Measurements from ENCODE around the gene CACNA2D2.

The CACNA2D2 gene

DNA sequence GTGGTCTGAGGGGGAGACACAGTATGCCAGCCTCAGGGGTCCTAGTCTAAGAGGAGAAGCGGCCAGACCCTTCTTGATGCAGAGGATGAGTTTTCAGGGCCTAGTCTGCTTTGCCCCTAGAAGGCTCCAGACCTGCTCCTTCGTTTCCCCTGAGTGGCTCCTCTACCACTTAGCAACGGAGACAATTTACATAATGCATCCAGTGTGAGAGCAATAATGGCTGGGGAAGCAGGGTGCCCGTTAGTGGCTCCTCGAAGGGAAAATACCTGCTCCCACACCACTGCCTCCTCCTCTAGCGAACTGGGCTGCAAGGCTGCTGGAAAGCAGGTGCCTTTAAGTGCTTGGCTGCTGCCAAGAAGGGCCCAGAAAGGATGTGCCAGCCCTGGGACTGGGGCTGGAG is 38.9 kb downstream of the CACNA2D2 start:
- no peak overlapping the region for H3K4me3 ChIP-seq (ENCODE audit: low read length)
- TF ChIP-seq, protein P1, sequence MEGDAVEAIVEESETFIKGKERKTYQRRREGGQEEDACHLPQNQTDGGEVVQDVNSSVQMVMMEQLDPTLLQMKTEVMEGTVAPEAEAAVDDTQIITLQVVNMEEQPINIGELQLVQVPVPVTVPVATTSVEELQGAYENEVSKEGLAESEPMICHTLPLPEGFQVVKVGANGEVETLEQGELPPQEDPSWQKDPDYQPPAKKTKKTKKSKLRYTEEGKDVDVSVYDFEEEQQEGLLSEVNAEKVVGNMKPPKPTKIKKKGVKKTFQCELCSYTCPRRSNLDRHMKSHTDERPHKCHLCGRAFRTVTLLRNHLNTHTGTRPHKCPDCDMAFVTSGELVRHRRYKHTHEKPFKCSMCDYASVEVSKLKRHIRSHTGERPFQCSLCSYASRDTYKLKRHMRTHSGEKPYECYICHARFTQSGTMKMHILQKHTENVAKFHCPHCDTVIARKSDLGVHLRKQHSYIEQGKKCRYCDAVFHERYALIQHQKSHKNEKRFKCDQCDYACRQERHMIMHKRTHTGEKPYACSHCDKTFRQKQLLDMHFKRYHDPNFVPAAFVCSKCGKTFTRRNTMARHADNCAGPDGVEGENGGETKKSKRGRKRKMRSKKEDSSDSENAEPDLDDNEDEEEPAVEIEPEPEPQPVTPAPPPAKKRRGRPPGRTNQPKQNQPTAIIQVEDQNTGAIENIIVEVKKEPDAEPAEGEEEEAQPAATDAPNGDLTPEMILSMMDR (conservative IDR thresholded peaks at IDR 0.05; ENCODE audit: low read depth, low read length): no peak
- no peak for DNase-seq (ENCODE audit: low read depth)

DNA sequence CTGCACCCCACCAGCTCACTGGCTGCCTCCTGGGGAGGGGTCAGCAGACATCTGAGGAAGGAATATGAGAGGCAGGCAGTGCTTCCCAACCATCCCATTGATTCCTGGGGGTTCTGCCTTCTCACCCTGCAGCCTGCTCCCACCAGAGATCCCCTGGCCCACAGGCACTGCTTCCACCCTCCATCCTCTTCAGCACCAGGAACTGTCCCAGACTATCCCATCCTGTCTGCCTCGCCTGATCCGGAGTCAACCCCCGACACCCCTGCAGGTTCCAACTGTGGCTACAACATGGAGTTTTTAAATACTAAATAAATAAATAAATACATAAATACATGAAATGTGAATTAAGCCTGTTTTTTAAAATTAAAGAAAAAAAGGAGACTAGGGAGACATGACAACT is 43.6 kb downstream of the CACNA2D2 start:
- H3K4me3 ChIP-seq (ENCODE audit: low read length): no peak overlapping the region
- DNase-seq (ENCODE audit: low read depth): no peak
- TF ChIP-seq, protein P1 (conservative IDR thresholded peaks at IDR 0.05; ENCODE audit: low read depth, low read length): no peak

DNA sequence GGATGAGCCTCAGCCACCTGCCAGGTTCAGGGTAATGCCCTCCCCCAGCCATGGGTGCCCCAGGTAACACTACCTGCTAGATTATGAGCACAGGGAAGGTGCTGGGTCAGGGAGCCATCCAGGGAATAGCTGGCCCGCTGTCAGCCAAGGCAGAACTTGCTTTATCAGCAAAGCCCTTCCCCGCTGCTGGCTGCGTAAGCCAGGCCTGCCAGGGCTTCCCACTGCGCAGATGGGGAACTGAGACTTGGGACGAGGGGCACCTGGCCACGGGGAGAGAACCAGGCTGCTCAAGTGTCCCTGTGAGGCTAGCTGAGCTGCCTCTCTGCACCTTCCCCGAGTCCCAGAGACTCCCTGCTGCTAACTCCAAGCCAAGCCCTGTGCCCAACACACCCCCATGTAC is 45.4 kb downstream of the CACNA2D2 start:
- no peak for DNase-seq (ENCODE audit: low read depth)
- TF ChIP-seq, protein P1 (conservative IDR thresholded peaks at IDR 0.05; ENCODE audit: low read depth, low read length): no peak
- H3K4me3 ChIP-seq (ENCODE audit: low read length): no peak overlapping the region

DNA sequence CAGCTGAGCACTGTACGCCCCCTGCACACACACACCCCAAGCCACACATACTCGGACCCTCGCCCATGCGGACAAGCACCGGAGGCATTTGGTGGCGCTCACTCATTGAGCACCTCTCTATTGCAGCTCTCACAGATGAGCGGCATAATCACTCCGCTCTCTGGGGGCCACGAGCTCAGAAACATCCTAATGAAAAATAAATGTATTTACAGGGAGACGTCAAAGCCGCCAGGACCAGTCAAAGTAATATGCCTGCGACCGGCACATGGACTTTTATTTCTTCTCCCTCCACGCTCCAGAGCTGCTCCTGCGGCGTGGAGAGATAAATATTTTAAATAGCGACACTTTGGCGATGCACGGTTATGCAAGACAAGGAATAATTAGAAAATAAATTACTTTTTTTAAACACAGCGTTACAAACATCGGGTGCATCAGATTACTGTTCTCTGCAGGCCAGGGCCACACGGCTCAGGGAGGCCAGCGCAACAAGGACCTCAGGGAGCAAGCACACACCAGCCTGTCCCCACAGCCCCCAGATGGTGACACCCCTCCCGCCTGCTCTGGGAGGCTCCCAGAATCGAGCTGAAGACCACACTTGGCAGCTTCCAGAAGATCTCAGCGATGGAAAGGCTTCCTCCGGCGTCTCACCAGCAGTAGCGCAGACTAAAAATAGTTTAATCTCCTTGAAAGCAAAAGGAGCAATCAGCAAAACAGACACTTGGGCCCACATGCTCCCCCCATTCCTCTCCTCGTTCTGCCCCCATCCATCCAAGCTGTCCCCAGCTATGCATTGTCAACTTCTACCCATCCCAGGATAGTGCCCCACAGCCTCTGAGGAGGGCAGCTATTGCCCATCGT is 48.0 kb downstream of the CACNA2D2 start:
- H3K4me3 ChIP-seq (ENCODE audit: low read length): no peak overlapping the region
- no peak for DNase-seq (ENCODE audit: low read depth)
- TF ChIP-seq, protein P1 (conservative IDR thresholded peaks at IDR 0.05; ENCODE audit: low read depth, low read length): no peak

DNA sequence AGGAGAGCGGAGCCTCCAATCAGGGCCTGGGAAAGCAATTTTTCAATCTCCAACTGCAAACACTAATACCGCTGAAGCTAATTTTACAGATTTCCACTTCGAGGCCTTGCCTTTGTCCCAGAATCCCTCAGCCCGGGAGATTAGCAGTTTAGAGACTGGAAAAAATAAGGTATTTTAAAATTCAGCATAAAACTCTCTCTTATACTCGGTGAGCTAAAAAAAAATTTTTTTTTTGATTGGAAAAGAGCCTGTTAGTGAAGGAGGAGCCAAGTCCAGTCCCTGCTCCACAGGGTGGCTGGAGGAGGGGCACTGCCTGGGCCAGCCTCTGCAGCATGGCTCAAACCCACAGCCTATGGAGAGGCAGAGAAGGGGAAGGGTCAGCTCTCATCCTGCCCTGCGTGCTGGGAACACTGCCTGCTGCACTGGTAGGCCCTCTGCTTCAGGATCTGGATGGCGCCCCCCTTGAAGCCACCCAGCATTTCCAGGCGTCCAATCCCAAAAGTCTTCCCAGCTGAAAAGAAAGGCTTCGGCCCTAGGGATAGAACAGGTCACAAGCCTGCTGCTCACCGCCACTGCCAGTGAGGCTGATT is 48.9 kb downstream of the CACNA2D2 start:
- DNase-seq (ENCODE audit: low read depth): no peak
- TF ChIP-seq, protein P1 (conservative IDR thresholded peaks at IDR 0.05; ENCODE audit: low read depth, low read length): no peak
- H3K4me3 ChIP-seq (ENCODE audit: low read length): no peak overlapping the region

DNA sequence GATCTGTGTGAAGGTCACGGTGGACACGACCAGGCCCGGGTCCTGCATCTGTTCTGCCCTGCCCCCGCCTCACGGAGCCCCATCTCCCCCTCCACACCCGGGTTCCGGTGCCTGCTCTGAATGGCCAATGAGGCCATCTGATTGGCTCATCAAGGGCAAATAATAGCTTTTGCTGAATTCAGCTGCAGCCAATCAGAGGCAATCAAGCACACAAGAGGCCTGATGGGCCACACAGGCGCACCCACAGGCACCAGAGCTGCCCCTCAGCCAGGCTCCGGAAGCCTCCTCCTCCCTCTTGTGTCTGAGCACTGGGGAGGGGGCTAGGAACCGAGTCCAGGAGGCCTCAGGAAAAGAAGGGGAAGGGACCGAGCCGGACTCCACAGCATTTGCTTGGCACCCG is 49.5 kb downstream of the CACNA2D2 start:
- TF ChIP-seq, protein P1 (conservative IDR thresholded peaks at IDR 0.05; ENCODE audit: low read depth, low read length): no peak
- DNase-seq (ENCODE audit: low read depth): no peak
- no peak overlapping the region for H3K4me3 ChIP-seq (ENCODE audit: low read length)

Measured in retinal pigment epithelial cell (primary cell).